GM19452 (cell line): ENCODE results near the gene NEFH.
"Not testable (repeated sequence)": the region's sequence is repeated elsewhere in the genome, so short reads cannot be mapped to it uniquely, and the experiment has no call there.

ENCODE experiments used
- ATAC-seq: cut with Tn5 transposase; IDR thresholded peaks from one replicate; pipeline ENCODE4 v1.9.1; 2021; ENCODE audit not compliant: unreplicated experiment

Gene NEFH

DNA sequence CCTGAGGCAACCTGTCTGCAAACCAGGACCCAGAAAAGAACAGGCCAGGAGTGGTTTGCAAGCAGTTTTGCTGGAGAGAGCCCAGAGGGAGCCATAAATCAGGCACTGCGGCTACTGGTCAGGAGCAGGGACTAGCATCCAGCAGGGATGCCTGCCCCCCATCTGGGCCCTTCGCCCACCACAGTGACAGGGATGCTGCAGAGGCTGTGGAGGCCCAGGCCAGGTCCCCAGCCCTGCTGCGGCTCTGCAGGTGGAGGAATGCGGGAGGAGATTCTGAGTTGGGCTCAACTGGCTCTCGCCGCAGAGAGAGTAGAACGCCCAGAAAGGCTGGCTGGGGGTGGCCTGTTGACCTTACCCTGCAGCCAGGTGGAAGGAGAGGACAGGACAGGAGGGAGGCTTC is 16.4 kb upstream of the NEFH start:
- ATAC-seq: no peak

DNA sequence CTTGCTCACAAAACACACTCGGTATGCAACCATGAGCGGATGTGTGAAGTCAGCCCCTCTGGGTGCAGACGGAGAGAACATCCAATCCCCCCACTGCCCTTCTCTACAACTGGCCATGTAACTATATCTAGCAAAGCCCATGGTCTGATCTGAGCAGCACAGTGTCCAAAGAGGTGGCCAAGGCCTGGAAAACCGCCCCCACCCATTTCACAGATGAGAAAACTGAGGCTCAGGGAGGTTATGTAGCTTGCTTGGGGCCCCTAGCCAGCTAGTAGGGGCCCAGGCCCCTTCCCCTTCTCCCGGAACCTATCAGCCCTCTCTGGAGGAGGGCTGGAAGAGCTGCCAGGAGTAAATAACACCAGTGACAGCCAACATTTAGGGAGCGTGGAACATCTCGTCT is 15.4 kb upstream of the NEFH start:
- ATAC-seq: no peak

DNA sequence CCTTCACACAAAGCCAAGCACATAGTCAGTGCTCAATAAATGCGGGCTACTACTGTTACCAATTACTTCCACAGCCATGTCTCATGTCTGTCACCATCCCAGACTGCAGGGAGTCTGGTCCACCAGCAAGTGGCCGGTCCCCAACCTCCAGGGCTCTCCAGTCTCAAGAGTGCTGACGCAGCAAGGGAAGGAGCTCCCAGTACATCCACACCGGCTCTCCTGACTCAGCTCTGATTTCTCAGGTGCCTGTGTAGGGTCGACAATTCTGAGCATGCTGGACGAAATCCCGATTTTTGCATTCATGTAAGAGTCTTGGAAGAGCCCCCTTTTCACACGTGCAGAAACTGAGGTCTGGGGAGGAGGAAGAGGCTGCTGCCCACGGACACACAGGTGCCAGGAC is 10.3 kb upstream of the NEFH start:
- ATAC-seq: no peak

DNA sequence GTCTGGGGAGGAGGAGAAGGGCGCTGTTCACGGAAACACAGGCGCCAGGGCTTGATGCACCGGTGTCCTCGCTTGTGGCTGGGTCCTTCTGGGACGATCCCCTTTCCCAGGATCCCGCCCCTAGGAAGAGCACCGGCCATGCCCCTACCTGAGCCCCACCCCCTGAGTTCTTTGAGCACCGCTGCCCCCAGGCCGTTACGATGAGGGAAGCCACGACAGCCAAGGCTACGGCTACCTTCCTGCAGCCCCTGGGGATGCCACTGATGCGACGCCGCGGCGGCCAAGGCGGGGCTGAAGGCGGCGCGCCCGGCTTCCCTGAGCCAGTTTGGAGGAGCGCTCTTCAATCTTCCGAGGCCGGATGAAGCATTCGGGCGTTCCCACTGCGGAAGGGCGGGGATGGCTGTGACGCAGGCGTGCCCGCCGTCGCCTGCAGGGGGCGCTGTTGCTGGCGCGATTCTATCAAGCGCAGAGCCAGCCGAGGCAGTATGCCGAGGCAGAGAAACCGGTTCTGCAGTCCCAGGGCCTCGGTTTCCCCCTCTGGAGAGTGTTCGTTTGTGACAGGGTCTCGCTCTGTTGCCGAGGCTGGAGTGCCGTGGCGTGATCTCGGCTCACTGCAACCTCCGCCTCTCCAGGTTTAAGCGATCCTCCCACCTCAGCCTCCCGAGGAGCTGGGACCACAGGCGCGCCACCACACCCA is 9.7 kb upstream of the NEFH start:
- ATAC-seq: no peak

DNA sequence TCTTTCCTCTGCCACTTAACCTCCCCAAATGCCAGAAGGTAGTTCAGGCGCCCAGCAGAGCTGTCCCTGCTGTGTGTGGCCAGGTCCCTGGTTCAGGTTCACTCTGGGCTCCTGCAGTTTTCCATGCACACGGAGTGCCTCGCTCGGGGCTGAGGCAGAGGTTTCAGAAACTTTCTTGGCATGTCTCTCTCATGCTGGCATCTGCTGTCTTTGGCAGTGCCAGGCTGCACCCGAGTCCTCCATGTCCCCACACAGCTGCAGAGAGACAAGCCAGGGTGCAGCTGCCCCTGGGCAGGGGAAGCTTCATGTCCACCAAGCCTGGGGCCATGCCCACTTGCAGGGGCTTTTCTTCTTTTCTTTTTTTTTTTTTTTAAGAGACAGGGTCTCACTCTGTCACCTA is 7.0 kb upstream of the NEFH start:
- no peak for ATAC-seq

DNA sequence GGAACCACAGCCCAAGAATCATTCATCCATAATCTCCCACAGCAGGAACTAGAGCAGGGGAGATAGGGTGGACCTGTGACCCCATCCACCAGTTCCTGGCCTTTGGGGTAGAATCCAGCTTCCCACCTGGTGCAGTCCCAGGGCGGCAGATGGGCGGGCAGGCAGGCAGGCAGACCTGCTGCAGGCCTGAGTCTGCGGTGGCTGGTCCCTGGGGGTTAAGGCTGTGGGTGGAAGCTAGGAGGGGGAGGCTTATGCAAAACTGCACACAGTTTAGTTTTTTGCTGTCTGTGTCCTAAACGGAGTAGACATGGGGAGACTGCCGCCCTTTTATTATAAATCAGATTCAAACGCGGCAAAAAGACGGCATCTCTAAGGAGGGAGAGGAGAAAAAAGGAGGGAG is 4.5 kb upstream of the NEFH start:
- peak; percentile 55 for ATAC-seq

DNA sequence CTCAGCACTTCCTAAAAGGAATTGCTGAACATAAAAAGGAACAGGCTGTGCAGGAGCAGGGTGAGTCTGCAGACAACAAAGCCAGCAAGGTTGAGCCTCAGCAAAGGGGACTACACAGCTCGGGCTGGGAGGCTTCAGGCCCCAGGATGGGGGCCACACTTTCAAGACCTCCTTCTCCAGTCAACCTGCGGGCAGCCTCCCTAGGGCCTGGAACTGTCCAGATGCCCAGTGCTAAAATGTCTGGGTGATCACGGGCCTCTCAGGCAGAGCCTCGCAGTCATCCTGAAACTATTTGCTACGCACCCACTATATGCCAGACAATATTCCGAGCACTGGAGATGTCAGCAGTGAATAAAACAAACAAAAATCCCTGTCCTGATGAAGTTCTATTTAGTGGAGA is 3.9 kb upstream of the NEFH start:
- no peak for ATAC-seq

DNA sequence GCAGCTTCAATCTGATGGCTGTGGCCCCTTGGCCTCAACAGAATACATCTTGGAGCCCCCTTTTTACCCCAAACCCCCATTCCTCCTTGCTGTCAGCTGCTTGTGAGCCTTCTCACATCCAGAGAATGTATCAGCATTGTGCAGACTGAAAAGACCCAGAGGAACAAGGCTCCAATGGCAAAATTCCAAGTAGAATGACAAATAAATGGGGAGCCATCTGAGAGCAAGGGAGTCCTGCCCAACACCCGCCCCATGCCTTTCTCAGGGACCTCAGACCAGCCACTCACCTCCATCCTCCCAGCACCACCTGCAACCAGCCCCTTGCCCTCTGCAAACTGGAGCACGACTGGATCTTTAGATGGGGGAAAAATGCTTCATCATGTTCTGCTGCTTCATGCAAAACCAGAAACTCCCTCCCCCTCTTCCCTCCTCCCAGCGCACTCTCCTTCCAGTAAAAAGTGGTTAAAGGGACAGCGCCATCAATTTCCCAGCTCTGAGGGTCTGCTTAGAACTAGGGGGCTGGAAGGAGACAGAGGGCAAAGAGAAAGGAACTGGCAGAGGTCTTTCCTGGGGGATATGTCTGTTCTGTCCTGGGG is 2.2 kb upstream of the NEFH start:
- ATAC-seq: no peak

DNA sequence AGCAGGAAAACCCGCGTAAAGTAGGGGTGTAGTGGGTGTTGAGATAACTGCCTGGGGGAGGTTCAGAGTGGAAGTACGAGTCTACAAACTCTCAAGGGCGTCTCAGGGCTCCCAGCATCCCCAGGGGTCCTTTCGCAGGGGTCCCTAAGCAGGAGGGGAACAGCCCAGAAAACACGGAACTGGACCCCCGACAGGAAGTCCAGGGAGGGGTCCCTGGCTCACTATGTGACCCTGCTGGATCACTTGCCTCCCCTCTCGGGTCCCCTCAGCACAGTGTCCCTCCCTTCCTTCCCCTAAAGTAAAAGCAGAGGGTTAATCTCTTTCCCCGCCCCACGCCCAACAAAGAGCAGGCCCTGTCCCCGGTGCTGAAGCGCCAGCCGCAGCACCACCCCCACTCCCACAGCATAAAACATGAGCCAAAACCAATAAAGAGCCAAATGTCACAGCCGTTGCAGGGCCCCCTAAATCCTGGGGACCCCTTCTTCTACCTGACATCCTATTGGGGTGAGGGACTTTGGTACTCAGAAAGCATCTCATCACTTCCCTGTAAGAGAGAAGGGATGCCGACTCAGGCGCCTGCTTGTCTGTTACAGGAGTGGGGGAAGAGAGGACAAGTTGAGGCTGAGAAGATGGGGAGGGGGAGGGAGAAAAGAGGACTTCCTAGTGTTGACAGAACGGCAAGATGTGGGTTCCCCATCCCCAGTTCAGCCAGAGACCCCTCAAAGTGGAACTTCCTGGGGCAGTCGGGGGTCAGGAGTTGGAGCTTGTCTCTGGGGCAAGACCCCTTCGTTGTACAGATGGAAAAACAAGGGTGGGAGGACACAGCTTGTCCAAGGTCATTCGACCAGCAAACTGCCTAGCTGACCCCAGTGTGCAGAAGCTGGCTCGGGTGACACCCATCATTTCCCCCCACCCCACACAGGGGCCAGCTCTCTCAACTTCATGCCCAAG is 1.4 kb upstream of the NEFH start:
- no peak for ATAC-seq

DNA sequence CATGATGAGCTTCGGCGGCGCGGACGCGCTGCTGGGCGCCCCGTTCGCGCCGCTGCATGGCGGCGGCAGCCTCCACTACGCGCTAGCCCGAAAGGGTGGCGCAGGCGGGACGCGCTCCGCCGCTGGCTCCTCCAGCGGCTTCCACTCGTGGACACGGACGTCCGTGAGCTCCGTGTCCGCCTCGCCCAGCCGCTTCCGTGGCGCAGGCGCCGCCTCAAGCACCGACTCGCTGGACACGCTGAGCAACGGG is 169 bp downstream of the NEFH start:
- no peak for ATAC-seq

DNA sequence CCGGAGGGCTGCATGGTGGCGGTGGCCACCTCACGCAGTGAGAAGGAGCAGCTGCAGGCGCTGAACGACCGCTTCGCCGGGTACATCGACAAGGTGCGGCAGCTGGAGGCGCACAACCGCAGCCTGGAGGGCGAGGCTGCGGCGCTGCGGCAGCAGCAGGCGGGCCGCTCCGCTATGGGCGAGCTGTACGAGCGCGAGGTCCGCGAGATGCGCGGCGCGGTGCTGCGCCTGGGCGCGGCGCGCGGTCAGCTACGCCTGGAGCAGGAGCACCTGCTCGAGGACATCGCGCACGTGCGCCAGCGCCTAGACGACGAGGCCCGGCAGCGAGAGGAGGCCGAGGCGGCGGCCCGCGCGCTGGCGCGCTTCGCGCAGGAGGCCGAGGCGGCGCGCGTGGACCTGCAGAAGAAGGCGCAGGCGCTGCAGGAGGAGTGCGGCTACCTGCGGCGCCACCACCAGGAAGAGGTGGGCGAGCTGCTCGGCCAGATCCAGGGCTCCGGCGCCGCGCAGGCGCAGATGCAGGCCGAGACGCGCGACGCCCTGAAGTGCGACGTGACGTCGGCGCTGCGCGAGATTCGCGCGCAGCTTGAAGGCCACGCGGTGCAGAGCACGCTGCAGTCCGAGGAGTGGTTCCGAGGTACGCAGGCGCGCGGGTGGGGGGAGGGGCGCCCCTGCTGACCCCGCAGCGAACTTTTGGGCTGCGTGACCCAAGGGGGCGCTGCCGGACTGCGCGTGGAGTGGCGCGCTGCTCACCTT is 670 bp downstream of the NEFH start:
- ATAC-seq: no peak

DNA sequence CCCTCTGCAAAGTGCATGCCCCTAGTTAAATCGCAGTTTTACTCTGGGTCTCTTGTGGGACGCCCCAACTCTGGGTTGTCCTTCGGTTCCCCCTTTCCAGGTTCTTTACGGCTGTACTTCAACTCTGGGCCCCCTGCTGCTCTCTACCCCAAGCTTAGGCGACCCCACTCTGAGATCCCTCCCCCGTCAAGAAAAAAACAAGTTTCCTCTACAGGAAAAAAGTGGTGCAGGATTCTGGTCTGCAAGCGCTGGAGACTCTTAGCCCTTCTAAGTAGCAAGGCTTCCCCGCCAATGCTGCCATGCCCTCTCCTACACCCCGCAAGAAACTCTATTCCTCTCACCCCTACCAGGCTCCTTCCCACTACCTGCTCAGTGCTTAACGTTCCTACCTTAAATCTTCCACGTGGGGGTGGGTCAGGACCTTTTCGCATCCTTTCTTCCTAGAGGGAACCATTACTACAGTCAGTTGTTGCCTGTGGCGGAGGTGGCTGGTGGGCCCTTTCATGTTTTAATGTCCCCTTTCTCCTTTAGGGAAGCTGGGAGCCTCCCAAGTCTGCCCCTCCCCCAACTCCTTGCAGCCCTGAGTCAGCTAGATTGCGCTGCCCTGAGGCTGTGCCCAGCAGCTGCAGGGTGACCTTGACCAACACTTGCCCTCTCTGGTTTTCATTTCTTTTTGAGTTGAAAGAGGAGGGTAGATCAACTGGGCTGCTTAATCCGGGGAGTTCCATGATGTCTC is 1.4 kb downstream of the NEFH start:
- ATAC-seq: no peak

DNA sequence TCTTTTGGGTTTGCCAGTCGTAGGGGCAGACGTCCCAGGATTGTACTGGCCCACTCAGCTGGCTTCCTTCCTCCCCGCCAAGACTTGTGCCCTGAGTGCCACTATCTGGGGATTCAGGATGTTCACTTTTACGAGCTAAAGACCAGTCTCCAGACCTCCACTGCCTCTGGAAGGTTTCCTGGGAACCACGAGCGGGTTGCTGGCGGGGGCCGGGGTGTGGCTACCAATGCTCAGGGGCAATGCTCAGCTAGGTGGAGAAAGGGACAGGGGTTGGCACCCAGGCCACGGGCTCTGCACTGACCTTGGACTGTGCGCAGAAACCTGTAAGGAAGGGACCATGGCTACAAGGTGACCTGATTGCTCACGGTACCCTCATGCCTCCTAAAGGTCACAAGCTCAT is 2.2 kb downstream of the NEFH start:
- ATAC-seq: no peak

DNA sequence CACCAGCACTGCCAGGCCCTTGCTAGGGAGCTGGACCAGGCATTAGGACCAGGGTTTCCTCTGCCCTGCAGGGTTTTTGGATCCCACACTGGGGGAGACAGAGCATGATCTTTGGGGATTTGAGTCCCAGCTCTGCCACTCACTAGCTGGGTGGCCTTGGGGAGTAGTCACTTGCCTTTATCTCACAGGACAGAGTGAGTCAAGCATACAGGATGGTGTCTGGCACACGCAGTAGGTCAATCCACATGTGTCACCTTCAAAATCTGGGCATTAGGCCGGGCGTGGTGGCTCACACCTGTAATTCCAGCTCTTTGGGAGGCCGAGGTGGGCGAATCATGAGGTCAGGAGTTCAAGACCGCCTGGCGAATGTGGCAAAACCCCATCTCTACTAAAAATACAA is 2.7 kb downstream of the NEFH start:
- ATAC-seq: no peak

DNA sequence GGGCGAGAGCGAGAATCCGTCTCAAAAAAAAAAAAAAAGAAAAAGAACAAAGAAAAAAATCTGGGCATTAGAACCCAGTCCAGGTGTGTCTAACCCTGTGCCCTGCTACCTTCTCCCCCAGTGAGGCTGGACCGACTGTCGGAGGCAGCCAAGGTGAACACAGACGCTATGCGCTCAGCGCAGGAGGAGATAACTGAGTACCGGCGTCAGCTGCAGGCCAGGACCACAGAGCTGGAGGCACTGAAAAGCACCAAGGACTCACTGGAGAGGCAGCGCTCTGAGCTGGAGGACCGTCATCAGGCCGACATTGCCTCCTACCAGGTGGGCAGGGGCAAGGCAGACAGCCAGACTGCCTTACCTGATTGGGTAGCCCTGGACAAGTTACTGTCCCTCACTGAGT is 3.2 kb downstream of the NEFH start:
- ATAC-seq: no peak

DNA sequence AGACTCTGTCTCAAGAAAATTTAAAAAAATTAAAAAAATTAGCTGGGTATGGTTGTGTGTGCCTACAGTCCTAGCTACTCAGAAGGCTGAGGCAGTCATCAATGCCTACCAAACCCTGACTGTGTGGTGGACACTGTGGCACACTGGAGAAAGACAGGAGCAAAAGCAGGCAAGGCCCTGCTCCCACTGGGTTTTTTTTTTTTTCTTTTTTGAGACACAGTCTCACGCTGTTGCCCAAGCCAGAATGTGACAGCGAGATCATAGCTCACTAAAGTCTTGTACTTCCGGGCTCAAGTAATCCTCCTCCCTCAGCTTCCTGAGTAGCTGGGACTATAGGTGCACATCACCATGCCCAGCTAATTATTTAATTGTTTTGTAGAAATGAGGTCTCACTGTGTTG is 4.6 kb downstream of the NEFH start:
- ATAC-seq: no peak

DNA sequence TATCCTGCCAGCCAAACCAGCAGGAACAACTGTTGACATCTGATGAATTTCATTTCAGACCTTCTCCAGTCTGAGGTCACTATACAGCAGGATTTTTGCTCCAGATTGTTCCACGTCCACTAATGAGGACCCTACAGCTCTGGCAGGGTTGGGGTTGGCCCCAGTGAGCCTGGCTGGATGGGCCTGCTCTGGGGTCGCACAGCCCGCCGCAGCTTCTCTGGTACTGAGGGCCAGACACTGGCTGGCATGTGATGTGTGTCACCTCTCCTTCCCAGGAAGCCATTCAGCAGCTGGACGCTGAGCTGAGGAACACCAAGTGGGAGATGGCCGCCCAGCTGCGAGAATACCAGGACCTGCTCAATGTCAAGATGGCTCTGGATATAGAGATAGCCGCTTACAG is 5.4 kb downstream of the NEFH start:
- ATAC-seq: no peak

DNA sequence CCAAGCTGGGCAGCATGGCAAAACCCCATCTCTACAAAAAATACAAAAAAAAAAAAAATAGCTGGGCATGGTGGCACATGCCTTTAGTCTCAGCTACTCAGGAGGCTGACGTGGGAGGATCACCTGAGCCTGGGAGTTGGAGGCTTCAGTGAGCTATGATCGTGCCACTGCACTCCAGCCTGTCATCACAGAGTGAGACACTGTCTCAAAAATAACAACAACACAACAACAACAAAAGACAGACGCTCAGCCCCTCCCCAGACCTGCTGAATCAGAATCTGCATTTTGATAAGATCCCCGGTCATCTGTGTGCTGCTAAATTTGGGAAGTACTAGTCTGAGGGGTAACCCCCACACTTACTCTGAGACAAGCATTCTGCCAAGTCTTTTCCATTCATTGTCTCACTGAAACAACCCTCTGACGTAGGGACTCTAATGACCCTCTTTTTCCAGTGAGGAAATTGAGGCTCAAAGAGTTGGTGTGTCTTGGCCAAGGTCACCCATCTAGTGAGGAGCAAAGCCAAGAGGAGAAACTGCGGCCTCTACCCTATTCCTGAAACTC is 7.5 kb downstream of the NEFH start:
- ATAC-seq: no peak

DNA sequence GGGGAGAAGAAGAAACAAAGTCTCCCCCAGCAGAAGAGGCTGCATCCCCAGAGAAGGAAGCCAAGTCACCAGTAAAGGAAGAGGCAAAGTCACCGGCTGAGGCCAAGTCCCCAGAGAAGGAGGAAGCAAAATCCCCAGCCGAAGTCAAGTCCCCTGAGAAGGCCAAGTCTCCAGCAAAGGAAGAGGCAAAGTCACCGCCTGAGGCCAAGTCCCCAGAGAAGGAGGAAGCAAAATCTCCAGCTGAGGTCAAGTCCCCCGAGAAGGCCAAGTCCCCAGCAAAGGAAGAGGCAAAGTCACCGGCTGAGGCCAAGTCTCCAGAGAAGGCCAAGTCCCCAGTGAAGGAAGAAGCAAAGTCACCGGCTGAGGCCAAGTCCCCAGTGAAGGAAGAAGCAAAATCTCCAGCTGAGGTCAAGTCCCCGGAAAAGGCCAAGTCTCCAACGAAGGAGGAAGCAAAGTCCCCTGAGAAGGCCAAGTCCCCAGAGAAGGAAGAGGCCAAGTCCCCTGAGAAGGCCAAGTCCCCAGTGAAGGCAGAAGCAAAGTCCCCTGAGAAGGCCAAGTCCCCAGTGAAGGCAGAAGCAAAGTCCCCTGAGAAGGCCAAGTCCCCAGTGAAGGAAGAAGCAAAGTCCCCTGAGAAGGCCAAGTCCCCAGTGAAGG is 9.2 kb downstream of the NEFH start:
- ATAC-seq: not testable (repeated sequence)

DNA sequence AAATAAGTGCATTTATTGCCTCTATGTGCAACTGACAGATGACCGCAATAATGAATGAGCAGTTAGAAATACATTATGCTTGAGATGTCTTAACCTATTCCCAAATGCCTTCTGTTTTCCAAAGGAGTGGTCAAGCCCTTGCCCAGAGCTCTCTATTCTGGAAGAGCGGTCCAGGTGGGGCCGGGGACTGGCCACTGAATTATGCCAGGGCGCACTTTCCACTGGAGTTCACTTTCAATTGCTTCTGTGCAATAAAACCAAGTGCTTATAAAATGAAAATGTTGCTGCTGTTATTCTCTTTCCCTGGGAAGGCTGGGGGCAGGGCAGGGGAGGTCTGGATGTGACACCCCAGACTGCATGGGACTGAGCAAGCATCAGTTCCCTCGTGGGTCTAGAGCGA is 11.0 kb downstream of the NEFH start:
- no peak for ATAC-seq
